ENCODE data around the gene LIME1.
"Not testable (repeated sequence)": the region's sequence is repeated elsewhere in the genome, so short reads cannot be mapped to it uniquely, and the experiment has no call there.

Gene LIME1

GRCh38 chr20:63768591-63769515 is 32.4 kb downstream of the LIME1 start:
- peaks cover 90% of the 10 kb centered on the region for H3K36me3 Mint-ChIP-seq (ENCODE audit: low read depth)
- H3K4me1 Mint-ChIP-seq (ENCODE audit: low read depth): no peaks in the 10 kb centered on the region
- no peak overlapping the region for H3K27ac Mint-ChIP-seq
- intact Hi-C loops (cut with micrococcal nuclease): no loop called here
- H3K4me3 Mint-ChIP-seq: no peak overlapping the region
- H3K27me3 Mint-ChIP-seq: peaks cover 1% of the 10 kb centered on the region
- no peaks in the 10 kb centered on the region for H3K9me3 Mint-ChIP-seq

GRCh38 chr20:63769891-63770474 is 33.5 kb downstream of the LIME1 start:
- peaks cover 88% of the 10 kb centered on the region for H3K36me3 Mint-ChIP-seq (ENCODE audit: low read depth)
- H3K27ac Mint-ChIP-seq: no peak overlapping the region
- intact Hi-C loops (cut with micrococcal nuclease): no loop called here
- H3K4me1 Mint-ChIP-seq (ENCODE audit: low read depth): peaks cover 8% of the 10 kb centered on the region
- H3K9me3 Mint-ChIP-seq: no peaks in the 10 kb centered on the region
- H3K4me3 Mint-ChIP-seq: no peak overlapping the region
- H3K27me3 Mint-ChIP-seq: peaks cover 5% of the 10 kb centered on the region

GRCh38 chr20:63771046-63771707 is 34.7 kb downstream of the LIME1 start:
- H3K36me3 Mint-ChIP-seq (ENCODE audit: low read depth): peaks cover 88% of the 10 kb centered on the region
- no peak overlapping the region for H3K27ac Mint-ChIP-seq
- intact Hi-C loops (cut with micrococcal nuclease): no loop called here
- no peaks in the 10 kb centered on the region for H3K9me3 Mint-ChIP-seq
- no peak overlapping the region for H3K4me3 Mint-ChIP-seq
- H3K27me3 Mint-ChIP-seq: peaks cover 11% of the 10 kb centered on the region
- peaks cover 16% of the 10 kb centered on the region for H3K4me1 Mint-ChIP-seq (ENCODE audit: low read depth)

- H3K4me3 Mint-ChIP-seq: no peak overlapping the region
- intact Hi-C loops (cut with micrococcal nuclease): no loop called here
- peaks cover 88% of the 10 kb centered on the region for H3K36me3 Mint-ChIP-seq (ENCODE audit: low read depth)
- H3K9me3 Mint-ChIP-seq: no peaks in the 10 kb centered on the region
- H3K27me3 Mint-ChIP-seq: peaks cover 11% of the 10 kb centered on the region
- peaks cover 16% of the 10 kb centered on the region for H3K4me1 Mint-ChIP-seq (ENCODE audit: low read depth)
- no peak overlapping the region for H3K27ac Mint-ChIP-seq
Observed at GRCh38 chr20:63772781-63773518, 36.5 kb downstream of the LIME1 start.

- H3K9me3 Mint-ChIP-seq: no peaks in the 10 kb centered on the region
- peaks cover 11% of the 10 kb centered on the region for H3K27me3 Mint-ChIP-seq
- H3K4me3 Mint-ChIP-seq: no peak overlapping the region
- peaks cover 88% of the 10 kb centered on the region for H3K36me3 Mint-ChIP-seq (ENCODE audit: low read depth)
- H3K4me1 Mint-ChIP-seq (ENCODE audit: low read depth): peaks cover 16% of the 10 kb centered on the region
- no peak overlapping the region for H3K27ac Mint-ChIP-seq
- intact Hi-C loops (cut with micrococcal nuclease): no loop called here
Observed at GRCh38 chr20:63773571-63774241, 37.2 kb downstream of the LIME1 start.

- no peak overlapping the region for H3K4me3 Mint-ChIP-seq
- H3K27me3 Mint-ChIP-seq: peaks cover 11% of the 10 kb centered on the region
Observed at GRCh38 chr20:63774306-63774705, 37.8 kb downstream of the LIME1 start.

GRCh38 chr20:63775096-63775978 is 38.9 kb downstream of the LIME1 start:
- H3K27ac Mint-ChIP-seq: no peak overlapping the region
- no peak overlapping the region for H3K4me3 Mint-ChIP-seq
- peaks cover 11% of the 10 kb centered on the region for H3K27me3 Mint-ChIP-seq
- H3K9me3 Mint-ChIP-seq: no peaks in the 10 kb centered on the region
- intact Hi-C loops (cut with micrococcal nuclease): no loop called here
- peaks cover 81% of the 10 kb centered on the region for H3K36me3 Mint-ChIP-seq (ENCODE audit: low read depth)
- peaks cover 16% of the 10 kb centered on the region for H3K4me1 Mint-ChIP-seq (ENCODE audit: low read depth)

More at GRCh38 chr20:63774306-63774705, 37.8 kb downstream of the LIME1 start:
- peaks cover 85% of the 10 kb centered on the region for H3K36me3 Mint-ChIP-seq (ENCODE audit: low read depth)
- H3K9me3 Mint-ChIP-seq: no peaks in the 10 kb centered on the region
- no peak overlapping the region for H3K27ac Mint-ChIP-seq
- intact Hi-C loops (cut with micrococcal nuclease): no loop called here
- H3K4me1 Mint-ChIP-seq (ENCODE audit: low read depth): peaks cover 16% of the 10 kb centered on the region

GRCh38 chr20:63776875-63777274 is 40.4 kb downstream of the LIME1 start:
- H3K4me1 Mint-ChIP-seq (ENCODE audit: low read depth): peaks cover 16% of the 10 kb centered on the region
- peaks cover 11% of the 10 kb centered on the region for H3K27me3 Mint-ChIP-seq
- H3K27ac Mint-ChIP-seq; H3K9me3 Mint-ChIP-seq; intact Hi-C loops (cut with micrococcal nuclease); H3K4me3 Mint-ChIP-seq: not testable (repeated sequence)
- peaks cover 73% of the 10 kb centered on the region for H3K36me3 Mint-ChIP-seq (ENCODE audit: low read depth)

- intact Hi-C loops (cut with micrococcal nuclease): no loop called here
Observed at GRCh38 chr20:63777614-63778013, 41.1 kb downstream of the LIME1 start.

GRCh38 chr20:63778034-63778752 is 41.7 kb downstream of the LIME1 start:
- Mint-ChIP-seq H3K36me3 (ENCODE audit: low read depth) (peaks cover 76% of the 10 kb centered on the region), H3K27me3 (peaks cover 11% of the 10 kb centered on the region), H3K4me1 (ENCODE audit: low read depth) (peaks cover 16% of the 10 kb centered on the region), H3K9me3 (no peaks in the 10 kb centered on the region), H3K4me3 (no peak overlapping the region), H3K27ac (no peak overlapping the region)
- intact Hi-C loops (cut with micrococcal nuclease): no loop called here

More at GRCh38 chr20:63777614-63778013, 41.1 kb downstream of the LIME1 start:
- H3K27ac Mint-ChIP-seq: no peak overlapping the region
- H3K27me3 Mint-ChIP-seq: peaks cover 11% of the 10 kb centered on the region
- no peak overlapping the region for H3K4me3 Mint-ChIP-seq
- peaks cover 75% of the 10 kb centered on the region for H3K36me3 Mint-ChIP-seq (ENCODE audit: low read depth)
- peaks cover 16% of the 10 kb centered on the region for H3K4me1 Mint-ChIP-seq (ENCODE audit: low read depth)
- H3K9me3 Mint-ChIP-seq: no peaks in the 10 kb centered on the region

- Mint-ChIP-seq H3K27me3 (peaks cover 11% of the 10 kb centered on the region), H3K9me3 (no peaks in the 10 kb centered on the region), H3K36me3 (ENCODE audit: low read depth) (peaks cover 76% of the 10 kb centered on the region), H3K27ac (no peak overlapping the region), H3K4me1 (ENCODE audit: low read depth) (peaks cover 16% of the 10 kb centered on the region), H3K4me3 (no peak overlapping the region)
- intact Hi-C loops (cut with micrococcal nuclease): no loop called here
Observed at GRCh38 chr20:63778857-63779256, 42.4 kb downstream of the LIME1 start.

- H3K4me1 Mint-ChIP-seq (ENCODE audit: low read depth): peaks cover 5% of the 10 kb centered on the region
- intact Hi-C loops (cut with micrococcal nuclease): no loop called here
- no peaks in the 10 kb centered on the region for H3K9me3 Mint-ChIP-seq
- peaks cover 76% of the 10 kb centered on the region for H3K36me3 Mint-ChIP-seq (ENCODE audit: low read depth)
- H3K27me3 Mint-ChIP-seq: no peaks in the 10 kb centered on the region
- H3K27ac Mint-ChIP-seq: no peak overlapping the region
- H3K4me3 Mint-ChIP-seq: no peak overlapping the region
Observed at GRCh38 chr20:63781181-63781580, 44.7 kb downstream of the LIME1 start.
